Panc1 (cell line): ENCODE results near the gene MRPS18A. TPM values are rescaled to one million over a fixed set of nuclear protein-coding genes. Genes with fewer than 3 reads are reported as not detected.

ENCODE experiments used
- ATAC-seq: fragments of 200-7000 bp; cut with Tn5 transposase; 2 replicates; pipeline ENCODE4 v1.9.1; 2020; ENCODE audit warnings: mild to moderate bottlenecking, moderate library complexity
- BruUV-seq: library from RNA; stranded (reverse); fragments of 400-500 nt; replicated peaks from 2 replicates; lab custom pipeline; 2021; lab: Mats Ljungman, UMichigan
- CTCF ChIA-PET: fragments of 300-600 bp; sonication (Branson Sonifier 250); formaldehyde crosslinking; loops from one replicate; lab custom pipeline; 2022; ENCODE audit warnings: antibody characterized with exemption; lab: Charles Lee
- POLR2A ChIA-PET: fragments of 300-600 bp; sonication (Branson Sonifier 250); formaldehyde crosslinking; loops from one replicate; lab custom pipeline; 2022; ENCODE audit warnings: antibody characterized with exemption; lab: Charles Lee
- DNase-seq: peaks from one replicate; pipeline ENCODE4 v3.0.0-alpha.2; 2010; ENCODE audit warnings: low read depth, low spot score
- H3K27ac ChIP-seq: 2 replicates; pipeline ENCODE4 v1.5.1; 2011; ENCODE audit warnings: mild to moderate bottlenecking, low read length, inconsistent platforms
- H3K27me3 ChIP-seq: fragments of 200-500 bp; sonication (Bioruptor generic); 2 replicates; pipeline ENCODE4 v1.6.0; 2014; ENCODE audit warnings: low read length, inconsistent platforms; ENCODE audit not compliant: control insufficient read depth, insufficient read depth
- H3K36me3 ChIP-seq: fragments of 200-500 bp; sonication (Bioruptor generic); 2 replicates; pipeline ENCODE4 v1.5.1; 2014; ENCODE audit warnings: inconsistent platforms, mild to moderate bottlenecking, low read length, moderate library complexity; ENCODE audit not compliant: control insufficient read depth, insufficient read depth
- H3K4me1 ChIP-seq: 2 replicates; pipeline ENCODE4 v1.5.1; 2011; ENCODE audit warnings: inconsistent platforms, mild to moderate bottlenecking, low read length, moderate library complexity; ENCODE audit not compliant: control insufficient read depth, insufficient read depth
- H3K4me3 ChIP-seq, 2 experiments: 2 replicates each; pipeline ENCODE4 v1.5.1; 2011 to 2012; ENCODE audit warnings: low read depth in 2 of 2, low read length in 2 of 2, mild to moderate bottlenecking in 2 of 2, inconsistent platforms in 1 of 2, moderate library complexity in 1 of 2
- H3K9me3 ChIP-seq: fragments of 200-500 bp; sonication (Bioruptor generic); 2 replicates; pipeline ENCODE4 v1.5.1; 2014; ENCODE audit warnings: low read depth, mild to moderate bottlenecking, inconsistent platforms, low read length, moderate library complexity; ENCODE audit not compliant: control insufficient read depth, insufficient read depth
- POLR2AphosphoS5 ChIP-seq: IDR thresholded peaks from 2 replicates; pipeline ENCODE4 v1.6.1; 2012; ENCODE audit warnings: mild to moderate bottlenecking, low read depth, low read length, moderate library complexity
- SIN3A ChIP-seq: IDR thresholded peaks from 2 replicates; pipeline ENCODE4 v1.6.1; 2012; ENCODE audit warnings: low read depth, mild to moderate bottlenecking, low read length, moderate library complexity, borderline replicate concordance; ENCODE audit not compliant: insufficient read depth
- TCF7L2 ChIP-seq: IDR thresholded peaks from 2 replicates; pipeline ENCODE4 v1.6.1; 2011; ENCODE audit warnings: mild to moderate bottlenecking, low read depth, low read length, inconsistent platforms
- in situ Hi-C: cut with HindIII; loops from 2 replicates; pipeline ENCODE4 v1.10.0; 2016; ENCODE audit warnings: low sequenced_read_pairs, low pct_unique_long_range_greater_than_20kb
- intact Hi-C: fragments of 100-400 bp; cut with micrococcal nuclease; formaldehyde crosslinking; loops from one replicate; pipeline ENCODE4 v1.10.0; 2022; ENCODE audit not compliant: unreplicated experiment
- total RNA-seq: library from RNA; stranded (reverse); gene quantifications from one replicate; pipeline ENCODE4 v1.2.1, GENCODE V29; 2021; ENCODE audit not compliant: unreplicated experiment
- TF ChIP-seq, protein P1 (sequence below), 2 experiments: IDR thresholded peaks; 2 replicates each; pipeline ENCODE4 v1.6.1; 2011 to 2012; ENCODE audit warnings: low read depth in 2 of 2, control low read depth in 1 of 2, low read length in 1 of 2, mild to moderate bottlenecking in 1 of 2, moderate library complexity in 1 of 2; ENCODE audit not compliant: insufficient read depth in 1 of 2
- TF ChIP-seq, protein P2 (sequence below): fragments of 450-650 bp; IDR thresholded peaks from 2 replicates; pipeline ENCODE4 v1.5.1; 2017; ENCODE audit warnings: mild to moderate bottlenecking

The MRPS18A gene
- total RNA-seq, 1 experiment from 2014 or later = 45.8 TPM

DNA sequence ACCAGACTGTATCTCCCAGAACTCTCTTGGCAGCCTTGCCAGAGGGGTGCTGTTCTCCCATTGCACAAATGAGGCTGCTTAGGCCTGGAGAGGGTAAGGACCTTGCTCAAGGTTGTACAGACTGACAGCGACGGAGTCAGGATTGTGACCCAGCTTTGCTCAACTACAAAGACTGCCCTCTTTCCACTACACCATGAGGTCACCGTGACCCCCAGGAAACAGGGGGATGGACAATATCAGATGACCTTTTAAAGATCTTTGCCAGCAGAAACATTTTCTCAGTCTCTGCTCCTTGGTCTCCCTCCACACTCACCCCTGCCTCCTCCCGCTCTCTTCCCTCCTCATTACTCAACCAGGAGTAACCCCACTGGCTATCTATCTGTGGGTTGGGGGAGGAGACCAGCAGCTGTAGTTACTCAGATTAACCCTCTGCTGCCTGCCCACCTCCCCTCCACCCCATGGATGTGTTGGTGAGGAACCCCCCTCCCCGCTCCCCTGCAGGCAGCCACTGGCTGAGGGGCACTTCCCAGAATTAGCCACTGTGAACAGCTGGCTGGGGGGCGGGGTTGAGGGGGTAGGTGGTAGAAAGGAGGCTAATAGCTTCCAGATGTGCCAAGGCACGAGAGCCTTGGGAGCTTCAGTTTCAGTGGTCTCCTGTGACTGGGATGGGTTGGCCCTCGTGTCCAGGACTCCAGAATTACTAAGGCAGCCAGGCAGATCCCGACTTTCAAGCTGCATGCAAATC, 26.9 kb upstream of the MRPS18A start:
- intact Hi-C loops = no loop called here
- ChIA-PET CTCF (interaction anchor here (0.6 kb wide), 1 partner anchor 69 kb away, joined by 6 read pairs; no protein-coding TSS in a partner anchor), POLR2A (interaction anchor here (0.6 kb wide), 1 partner anchor 60 kb away, joined by 5 read pairs; no protein-coding TSS in a partner anchor)
- TF ChIP-seq, protein P1, sequence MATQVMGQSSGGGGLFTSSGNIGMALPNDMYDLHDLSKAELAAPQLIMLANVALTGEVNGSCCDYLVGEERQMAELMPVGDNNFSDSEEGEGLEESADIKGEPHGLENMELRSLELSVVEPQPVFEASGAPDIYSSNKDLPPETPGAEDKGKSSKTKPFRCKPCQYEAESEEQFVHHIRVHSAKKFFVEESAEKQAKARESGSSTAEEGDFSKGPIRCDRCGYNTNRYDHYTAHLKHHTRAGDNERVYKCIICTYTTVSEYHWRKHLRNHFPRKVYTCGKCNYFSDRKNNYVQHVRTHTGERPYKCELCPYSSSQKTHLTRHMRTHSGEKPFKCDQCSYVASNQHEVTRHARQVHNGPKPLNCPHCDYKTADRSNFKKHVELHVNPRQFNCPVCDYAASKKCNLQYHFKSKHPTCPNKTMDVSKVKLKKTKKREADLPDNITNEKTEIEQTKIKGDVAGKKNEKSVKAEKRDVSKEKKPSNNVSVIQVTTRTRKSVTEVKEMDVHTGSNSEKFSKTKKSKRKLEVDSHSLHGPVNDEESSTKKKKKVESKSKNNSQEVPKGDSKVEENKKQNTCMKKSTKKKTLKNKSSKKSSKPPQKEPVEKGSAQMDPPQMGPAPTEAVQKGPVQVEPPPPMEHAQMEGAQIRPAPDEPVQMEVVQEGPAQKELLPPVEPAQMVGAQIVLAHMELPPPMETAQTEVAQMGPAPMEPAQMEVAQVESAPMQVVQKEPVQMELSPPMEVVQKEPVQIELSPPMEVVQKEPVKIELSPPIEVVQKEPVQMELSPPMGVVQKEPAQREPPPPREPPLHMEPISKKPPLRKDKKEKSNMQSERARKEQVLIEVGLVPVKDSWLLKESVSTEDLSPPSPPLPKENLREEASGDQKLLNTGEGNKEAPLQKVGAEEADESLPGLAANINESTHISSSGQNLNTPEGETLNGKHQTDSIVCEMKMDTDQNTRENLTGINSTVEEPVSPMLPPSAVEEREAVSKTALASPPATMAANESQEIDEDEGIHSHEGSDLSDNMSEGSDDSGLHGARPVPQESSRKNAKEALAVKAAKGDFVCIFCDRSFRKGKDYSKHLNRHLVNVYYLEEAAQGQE (IDR thresholded peaks at IDR 0.05; ENCODE audit: insufficient read depth in 1 of 2, low read depth in 2 of 2, low read length in 1 of 2) = no peak
- TF ChIP-seq SIN3A = no peak
- TF ChIP-seq TCF7L2 = no peak
- no peak for TF ChIP-seq POLR2AphosphoS5
- TF ChIP-seq, protein P2, sequence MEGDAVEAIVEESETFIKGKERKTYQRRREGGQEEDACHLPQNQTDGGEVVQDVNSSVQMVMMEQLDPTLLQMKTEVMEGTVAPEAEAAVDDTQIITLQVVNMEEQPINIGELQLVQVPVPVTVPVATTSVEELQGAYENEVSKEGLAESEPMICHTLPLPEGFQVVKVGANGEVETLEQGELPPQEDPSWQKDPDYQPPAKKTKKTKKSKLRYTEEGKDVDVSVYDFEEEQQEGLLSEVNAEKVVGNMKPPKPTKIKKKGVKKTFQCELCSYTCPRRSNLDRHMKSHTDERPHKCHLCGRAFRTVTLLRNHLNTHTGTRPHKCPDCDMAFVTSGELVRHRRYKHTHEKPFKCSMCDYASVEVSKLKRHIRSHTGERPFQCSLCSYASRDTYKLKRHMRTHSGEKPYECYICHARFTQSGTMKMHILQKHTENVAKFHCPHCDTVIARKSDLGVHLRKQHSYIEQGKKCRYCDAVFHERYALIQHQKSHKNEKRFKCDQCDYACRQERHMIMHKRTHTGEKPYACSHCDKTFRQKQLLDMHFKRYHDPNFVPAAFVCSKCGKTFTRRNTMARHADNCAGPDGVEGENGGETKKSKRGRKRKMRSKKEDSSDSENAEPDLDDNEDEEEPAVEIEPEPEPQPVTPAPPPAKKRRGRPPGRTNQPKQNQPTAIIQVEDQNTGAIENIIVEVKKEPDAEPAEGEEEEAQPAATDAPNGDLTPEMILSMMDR = no peak
- Histone ChIP-seq H3K4me1 (no peaks in the 10 kb centered on the region), H3K9me3 (no peaks in the 10 kb centered on the region), H3K36me3 (no peaks in the 10 kb centered on the region), H3K27me3 (no peaks in the 10 kb centered on the region), H3K4me3 (no peak overlapping the region), H3K27ac (no peak overlapping the region)
- in situ Hi-C loops = no loop called here
- no TSS peak for BruUV-seq
- ATAC-seq = no peak; the same call in 1 of the 2 replicates
- DNase-seq = no peak

DNA sequence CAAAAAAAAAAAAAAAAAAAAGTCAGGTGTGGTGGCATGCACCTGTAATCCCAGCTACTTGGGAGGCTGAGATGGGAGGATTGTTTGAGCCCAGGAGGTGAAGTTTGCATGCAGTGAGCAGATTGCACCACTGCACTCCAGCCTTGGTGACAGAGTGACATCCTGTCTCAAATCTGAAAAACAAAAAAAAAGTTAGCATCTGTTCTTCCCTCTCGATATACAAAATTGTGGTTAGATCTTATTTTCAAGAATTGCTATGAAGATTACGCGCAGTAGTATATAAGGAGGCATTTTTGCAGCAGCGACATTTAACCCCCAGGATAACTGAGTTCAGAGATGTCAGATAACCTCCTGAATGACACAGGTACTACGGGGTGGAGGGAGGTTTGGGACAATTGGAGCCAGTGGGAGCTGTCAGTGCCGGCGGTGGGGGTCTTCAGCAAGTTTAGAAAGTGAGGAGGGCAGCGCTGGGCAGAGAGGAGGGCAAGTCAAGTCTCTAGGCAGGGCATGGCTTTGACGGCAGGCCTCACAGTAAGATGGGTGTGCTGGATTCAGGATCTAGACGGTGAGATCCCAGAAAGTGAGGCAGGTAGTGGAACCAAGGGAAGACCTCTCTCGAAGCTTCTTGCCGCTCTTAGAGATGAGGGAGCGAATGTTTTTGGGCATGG, 26.2 kb upstream of the MRPS18A start:
- no peaks in the 10 kb centered on the region for H3K36me3 ChIP-seq
- in situ Hi-C loops (no loop called here), intact Hi-C loops (no loop called here)
- no peak; the same call in 1 of the 2 replicates for ATAC-seq
- TF ChIP-seq SIN3A (no peak), POLR2AphosphoS5 (no peak), TCF7L2 (no peak)
- TF ChIP-seq, protein P2 = no peak
- TF ChIP-seq, protein P1 (IDR thresholded peaks at IDR 0.05; ENCODE audit: insufficient read depth in 1 of 2, low read depth in 2 of 2, low read length in 1 of 2) = no peak
- H3K27me3 ChIP-seq = no peaks in the 10 kb centered on the region
- ChIA-PET CTCF (no interaction called here), POLR2A (no interaction called here)
- H3K9me3 ChIP-seq = no peaks in the 10 kb centered on the region
- no peak overlapping the region for H3K4me3 ChIP-seq
- BruUV-seq = no TSS peak
- no peak overlapping the region for H3K27ac ChIP-seq
- no peaks in the 10 kb centered on the region for H3K4me1 ChIP-seq
- DNase-seq = no peak
